ENCODE data around the gene SVBP.
"Not testable (repeated sequence)": the region's sequence is repeated elsewhere in the genome, so short reads cannot be mapped to it uniquely, and the experiment has no call there.

The SVBP gene

DNA sequence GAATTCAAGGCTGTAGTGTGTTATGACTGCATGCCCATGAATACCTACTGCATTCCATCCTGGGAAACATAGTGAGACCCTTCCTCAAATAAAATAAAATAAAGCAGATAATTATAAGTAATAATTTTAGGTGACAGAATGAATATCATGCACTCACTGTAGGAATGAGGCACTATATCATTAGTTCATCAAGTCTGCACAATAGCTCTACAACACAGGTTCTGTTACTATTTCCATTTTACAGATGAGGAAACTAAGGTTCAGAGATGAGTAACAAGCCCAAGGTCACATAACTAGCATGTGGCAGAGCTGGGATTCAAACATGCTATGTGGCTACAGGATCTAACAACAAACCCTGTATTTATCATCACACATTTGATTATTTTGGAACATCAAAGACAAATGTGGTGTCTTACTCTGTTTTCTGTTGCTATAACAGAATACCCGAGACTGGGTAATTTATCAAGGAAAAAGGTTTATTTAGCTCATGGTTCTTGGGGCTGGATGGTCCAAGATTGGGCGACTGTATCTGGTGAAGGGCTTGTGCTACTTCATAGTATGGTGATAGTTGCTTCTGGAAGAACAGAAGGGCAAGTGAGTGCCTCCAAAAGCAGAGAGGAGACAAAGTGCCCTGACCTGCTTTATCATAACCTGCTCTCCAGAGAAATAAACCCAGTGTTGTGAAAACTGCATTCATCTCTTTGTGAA lies 24.4 kb upstream of the SVBP start:
- no peak for DNase-seq (ENCODE audit: low read depth in 2 of 2)

DNA sequence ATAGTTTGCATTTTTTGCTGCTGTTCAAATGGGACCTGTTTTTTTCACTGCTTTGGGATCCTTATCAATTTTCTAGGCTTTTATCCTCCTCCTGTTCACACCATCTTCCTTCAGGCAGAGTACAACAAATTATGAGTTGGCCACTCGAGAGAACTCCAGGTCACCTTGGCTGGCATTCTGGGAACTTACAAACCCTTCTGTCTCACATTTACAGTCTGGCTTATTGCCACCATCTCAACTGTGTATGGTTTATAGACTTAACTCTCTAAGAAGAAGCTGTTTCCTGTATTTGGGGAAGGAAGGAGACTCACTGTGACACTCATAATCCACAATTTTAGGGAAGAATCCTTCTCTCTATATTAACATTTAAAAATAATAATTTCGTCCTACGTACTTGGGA lies 23.8 kb upstream of the SVBP start:
- DNase-seq (ENCODE audit: low read depth in 2 of 2) = no peak

- DNase-seq (ENCODE audit: low read depth in 2 of 2) = no peak
Observed at GRCh38 chr1:42838482-42839190, 21.4 kb upstream of the SVBP start.

DNA sequence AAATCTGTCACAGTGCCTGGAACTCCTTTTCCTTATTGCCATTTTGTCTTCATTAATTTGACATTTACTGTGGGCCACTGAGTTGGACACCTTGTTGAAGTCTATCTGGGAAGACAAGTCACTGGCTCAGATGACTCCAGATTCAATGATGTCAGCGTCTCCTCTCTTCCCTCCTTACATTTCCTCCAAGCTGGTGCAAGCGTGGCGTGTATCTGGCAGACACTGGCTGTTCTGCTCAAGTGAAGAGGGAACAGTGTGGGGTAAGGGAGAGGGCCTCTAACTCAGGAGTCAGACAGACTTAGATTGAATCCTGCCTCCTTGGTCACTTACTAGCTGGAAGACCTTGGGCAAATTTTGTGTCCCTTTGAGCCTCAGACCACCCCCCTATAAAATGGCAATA lies 20.5 kb upstream of the SVBP start:
- DNase-seq (ENCODE audit: low read depth in 2 of 2) = no peak

DNA sequence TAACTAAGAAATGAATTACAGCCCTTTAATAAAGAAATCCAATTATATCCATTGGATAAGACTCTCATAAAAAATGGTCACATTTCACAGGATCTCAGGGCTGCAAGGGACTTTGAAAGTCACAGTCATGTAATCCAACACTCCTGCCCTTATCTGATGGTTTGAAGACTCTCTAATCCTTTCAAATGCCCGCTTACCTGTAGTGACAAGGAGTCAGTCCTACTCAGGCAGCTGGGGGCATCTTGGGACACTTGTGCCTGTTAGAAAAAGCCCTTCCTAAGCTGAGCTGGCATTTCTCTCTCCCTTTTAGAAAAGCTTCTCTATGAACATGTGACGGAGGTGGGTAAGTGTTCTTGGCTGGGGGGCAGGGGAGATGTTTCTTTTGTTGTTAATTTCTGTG lies 18.2 kb upstream of the SVBP start:
- no peak for DNase-seq (ENCODE audit: low read depth in 2 of 2)

GRCh38 chr1:42834803-42835202 lies 17.6 kb upstream of the SVBP start:
- no peak for DNase-seq (ENCODE audit: low read depth in 2 of 2)

DNA sequence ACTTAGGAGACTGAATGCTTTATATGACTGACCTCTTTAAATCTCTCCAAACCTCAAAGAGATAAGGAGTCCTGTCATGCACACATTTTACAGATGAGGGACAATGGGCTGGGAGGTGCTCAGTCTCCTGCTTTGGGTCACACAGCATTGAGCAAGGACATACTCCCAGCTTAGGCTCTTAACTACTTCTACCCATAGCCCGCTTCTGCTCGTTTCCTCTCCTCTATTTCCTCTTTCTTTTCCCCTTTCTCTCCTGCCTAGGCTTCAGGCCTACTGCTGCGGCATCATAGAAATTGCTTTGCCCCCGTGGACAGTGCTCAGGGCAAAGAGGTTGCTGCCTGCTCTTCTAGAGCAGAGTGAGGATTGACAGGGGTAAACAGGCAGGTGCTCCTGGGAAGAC lies 16.8 kb upstream of the SVBP start:
- no peak for DNase-seq (ENCODE audit: low read depth in 2 of 2)

- DNase-seq (ENCODE audit: low read depth in 2 of 2) = no peak
Observed at GRCh38 chr1:42832641-42833240, 15.5 kb upstream of the SVBP start.

DNA sequence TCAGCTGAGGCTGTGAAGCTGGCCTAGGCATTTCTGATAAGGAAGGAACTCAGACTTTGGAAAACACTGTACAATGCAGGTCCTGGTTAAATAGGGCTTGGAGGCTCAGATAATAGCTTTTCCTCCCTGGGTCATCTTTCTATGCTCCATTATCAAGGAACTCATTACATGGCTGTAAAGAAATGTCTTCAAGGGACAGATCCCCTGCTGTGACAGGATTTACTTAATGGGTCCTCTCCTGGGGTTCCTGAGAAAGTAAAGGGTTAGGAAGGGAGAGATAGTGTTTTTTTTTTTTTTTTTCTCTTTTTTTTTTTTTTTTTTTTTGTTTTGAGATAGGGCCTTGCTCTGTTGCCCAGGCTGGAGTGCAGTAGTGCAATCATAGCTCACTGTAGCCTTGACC lies 14.1 kb upstream of the SVBP start:
- no peak for DNase-seq (ENCODE audit: low read depth in 2 of 2)

GRCh38 chr1:42830631-42831030 lies 13.4 kb upstream of the SVBP start:
- no peak for DNase-seq (ENCODE audit: low read depth in 2 of 2)

GRCh38 chr1:42825036-42825851 lies 8.0 kb upstream of the SVBP start:
- no peak for DNase-seq (ENCODE audit: low read depth in 2 of 2)

DNA sequence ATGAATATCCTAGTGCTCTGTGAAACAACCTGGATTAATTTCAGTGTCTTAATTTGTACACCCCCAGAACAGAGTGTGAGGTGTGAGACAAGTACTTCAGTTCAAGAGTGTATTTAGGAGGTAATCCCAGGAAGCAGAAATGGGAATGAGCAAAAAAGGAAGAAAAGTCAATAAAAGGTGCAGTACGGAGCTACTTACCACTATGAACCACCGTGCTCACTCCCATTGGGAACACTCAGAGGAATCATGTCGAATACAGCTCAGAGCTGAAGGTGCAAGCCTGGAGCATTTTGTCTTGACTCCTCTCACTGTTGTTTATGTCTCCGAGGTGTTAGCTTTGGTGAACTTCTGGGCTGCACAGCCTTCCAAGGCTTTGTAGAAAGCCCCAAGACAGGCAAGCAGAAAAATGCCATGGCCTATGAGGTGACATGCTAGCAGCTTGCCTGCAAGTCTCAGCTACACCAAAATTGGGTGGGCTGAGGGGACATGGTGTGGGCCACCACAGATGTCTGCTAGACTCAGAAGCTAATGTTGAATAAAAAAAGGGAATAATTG lies 7.4 kb upstream of the SVBP start:
- DNase-seq (ENCODE audit: low read depth in 2 of 2) = no peak

DNA sequence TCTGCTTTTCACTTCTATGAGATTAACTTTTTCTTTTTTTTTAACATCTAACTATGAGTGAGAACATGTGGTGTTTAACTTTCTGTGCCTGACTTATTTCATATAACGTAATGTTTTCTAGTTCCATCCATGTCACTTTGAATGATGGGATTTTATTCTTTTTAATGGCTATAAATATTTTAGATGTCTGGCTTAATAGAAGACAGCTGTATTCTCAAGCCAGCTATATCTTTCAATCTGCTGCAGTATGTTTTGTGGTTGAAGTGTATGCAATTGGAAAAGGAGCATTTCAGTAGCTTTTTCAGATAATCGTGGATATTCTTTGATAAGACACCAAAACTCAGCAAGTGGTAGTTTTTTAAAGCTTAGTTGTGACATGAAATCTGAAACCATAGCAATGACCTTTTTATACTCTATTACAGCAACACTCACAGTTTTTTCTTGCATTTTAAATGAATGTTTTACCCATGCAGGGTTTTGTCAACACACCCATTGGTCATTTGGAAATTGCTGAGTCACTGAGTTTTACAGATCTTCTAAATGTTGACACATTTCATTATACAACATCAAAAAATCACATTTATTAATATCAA lies 5.7 kb upstream of the SVBP start:
- no peak for DNase-seq (ENCODE audit: low read depth in 2 of 2)

DNA sequence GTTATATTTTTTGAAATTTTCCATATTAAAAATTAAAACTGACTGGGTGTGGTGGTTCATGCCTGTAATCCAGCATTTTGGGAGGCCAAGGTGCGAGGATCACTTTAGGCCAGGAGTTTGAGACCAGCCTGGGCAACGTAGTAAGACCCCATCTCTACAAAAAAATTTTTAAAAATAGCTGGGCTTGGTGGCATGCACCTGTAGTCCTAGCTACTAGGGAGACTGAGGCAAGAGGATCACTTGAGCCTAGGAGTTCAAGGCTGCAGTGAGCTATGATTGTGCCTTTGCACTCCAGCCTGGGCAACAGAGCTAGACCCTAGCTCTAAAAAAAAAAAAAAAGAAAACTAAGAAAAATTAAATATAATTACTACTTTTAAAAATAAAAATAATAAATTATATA lies 4.5 kb upstream of the SVBP start:
- DNase-seq (ENCODE audit: low read depth in 2 of 2) = no peak

DNA sequence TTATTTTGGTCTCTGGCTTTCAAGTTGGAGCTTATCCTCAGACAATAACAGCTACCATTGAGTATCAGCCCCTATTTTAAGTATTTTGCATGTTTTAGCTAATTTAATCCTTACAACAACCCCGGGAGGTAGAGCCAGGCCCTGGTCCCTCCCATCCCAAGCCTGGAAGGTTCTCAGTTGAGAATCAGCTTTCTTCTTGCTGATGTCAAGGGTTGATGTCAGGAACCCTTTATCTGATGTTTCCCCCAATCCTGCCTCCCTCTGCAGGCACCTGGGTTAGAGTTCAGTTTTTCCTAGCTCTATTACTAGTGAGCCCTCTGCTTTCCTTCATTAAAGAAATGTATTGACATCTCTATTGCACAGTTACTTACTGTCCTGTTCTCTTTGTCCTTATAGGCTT lies 3.6 kb upstream of the SVBP start:
- DNase-seq (ENCODE audit: low read depth in 2 of 2) = no peak

GRCh38 chr1:42817976-42818375 lies 779 bp upstream of the SVBP start:
- DNase-seq (ENCODE audit: low read depth in 2 of 2) = no peak

DNA sequence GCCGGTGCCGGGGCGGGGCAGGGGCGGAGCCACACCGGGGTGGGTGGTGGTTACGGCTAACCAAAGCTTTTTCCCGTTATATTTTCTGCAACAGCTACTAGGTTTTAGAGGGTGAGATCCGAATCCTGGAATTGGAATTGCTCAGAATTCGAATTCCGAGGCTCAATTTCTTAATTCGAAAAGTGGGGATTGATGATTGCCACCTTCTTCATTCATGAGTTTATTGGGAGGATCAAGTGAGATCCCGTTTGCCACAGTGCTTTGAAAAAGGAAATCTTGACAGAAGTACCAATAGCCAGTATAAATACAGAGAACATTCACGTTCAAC lies 207 bp upstream of the SVBP start:
- no peak for DNase-seq (ENCODE audit: low read depth in 2 of 2)

DNA sequence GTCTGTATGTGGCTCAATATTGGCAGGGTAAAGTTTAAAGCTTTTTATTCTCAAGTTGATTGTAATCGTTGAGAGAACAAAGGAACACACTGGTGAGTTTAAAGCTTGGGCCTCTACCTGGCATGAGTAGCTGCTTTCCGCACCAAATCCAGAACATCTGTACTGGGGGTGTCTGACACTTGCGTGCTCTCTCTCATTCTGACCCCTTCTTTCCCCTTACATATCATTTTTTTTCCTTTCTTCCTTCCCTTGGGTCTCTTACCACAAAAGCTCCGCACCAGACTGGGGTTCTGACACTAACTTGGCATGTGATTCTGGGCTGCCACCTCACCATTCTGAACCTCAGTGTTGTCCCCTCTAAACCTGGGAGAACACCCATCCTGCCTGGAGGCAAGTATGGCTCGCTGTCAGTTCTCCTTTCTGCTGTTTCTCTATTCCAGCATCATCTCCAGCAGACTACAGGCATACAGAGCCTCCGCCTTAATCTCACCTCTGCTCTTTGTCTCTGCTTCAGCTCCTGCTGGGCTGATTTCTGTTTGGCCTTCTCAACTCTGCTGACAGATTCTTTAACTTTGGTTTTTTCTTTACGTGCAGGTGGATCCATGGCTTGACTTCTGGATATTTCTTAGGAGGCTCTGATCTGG lies 1.1 kb downstream of the SVBP start:
- DNase-seq (ENCODE audit: low read depth in 2 of 2) = no peak

DNA sequence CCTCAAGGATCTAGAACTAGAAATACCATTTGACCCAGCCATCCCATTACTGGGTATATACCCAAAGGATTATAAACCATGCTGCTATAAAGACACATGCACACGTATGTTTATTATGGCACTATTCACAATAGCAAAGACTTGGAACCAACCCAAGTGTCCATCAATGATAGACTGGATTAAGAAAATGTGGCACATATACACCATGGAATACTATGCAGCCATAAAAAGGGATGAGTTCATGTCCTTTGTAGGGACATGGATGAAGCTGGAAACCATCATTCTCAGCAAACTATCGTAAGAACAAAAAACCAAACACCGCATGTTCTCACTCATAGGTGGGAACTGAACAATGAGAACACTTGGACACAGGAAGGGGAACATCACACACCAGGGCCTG lies 2.4 kb downstream of the SVBP start:
- DNase-seq (ENCODE audit: low read depth in 2 of 2) = not testable (repeated sequence)

DNA sequence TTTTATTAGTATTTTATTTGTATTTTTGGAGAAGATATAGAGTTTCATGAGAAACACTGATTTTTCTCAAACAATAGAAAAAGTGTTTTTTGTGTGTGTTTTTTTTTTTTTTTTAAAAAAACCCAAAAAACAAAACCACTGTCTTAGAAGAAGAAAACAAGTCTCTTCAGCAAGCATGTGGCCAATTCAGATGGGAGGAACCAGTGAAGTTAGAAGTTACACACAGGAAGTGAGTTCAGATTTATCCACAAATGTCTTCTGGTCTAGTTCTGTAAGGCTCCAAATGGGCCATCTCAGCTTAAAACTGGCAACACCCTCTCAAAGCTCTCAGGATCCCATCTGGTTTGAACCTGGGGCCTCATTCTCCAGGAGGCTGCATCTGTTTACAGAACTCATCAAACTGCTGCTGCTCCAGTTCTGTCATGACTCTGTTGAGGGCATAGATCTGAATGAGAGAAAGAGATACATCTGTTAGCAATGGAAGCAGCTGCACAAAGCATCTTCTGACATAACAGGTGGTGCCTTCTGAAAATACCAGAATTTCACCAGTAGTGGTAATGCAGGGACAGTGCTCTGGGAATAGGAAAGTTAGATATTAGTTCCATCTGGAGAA lies 10.0 kb downstream of the SVBP start:
- DNase-seq (ENCODE audit: low read depth in 2 of 2) = no peak

GRCh38 chr1:42806593-42806992 lies 10.6 kb downstream of the SVBP start:
- no peak for DNase-seq (ENCODE audit: low read depth in 2 of 2)
